ENCODE results near the gene SPDYE4. TPM values are rescaled to one million over a fixed set of nuclear protein-coding genes. Genes with fewer than 3 reads are reported as not detected.

Gene SPDYE4
- total RNA-seq, 4 donors from 2014 or later = not detected

GRCh38 chr17:8749616-8750015, 8.7 kb downstream of the SPDYE4 start:
- Histone ChIP-seq H3K4me3 (replicated peaks in 1 of 3) (no peak overlapping the region), H3K27me3 (no peaks in the 10 kb centered on the region), H3K4me1 (peaks cover 5 to 6% of the 10 kb centered on the region in 2 donors), H3K27ac (no peak overlapping the region), H3K36me3 (no peaks in the 10 kb centered on the region), H3K9me3 (no peaks in the 10 kb centered on the region)
- DNase-seq = no peak
- TF ChIP-seq CTCF (IDR thresholded peaks at IDR 0.05) (no peak), POLR2A (IDR thresholded peaks at IDR 0.05) (no peak)
- intact Hi-C loops (cut with DNase I) = loop anchor here (5.0 to 10.0 kb wide), 3 partner anchors 143 to 337 kb away; no protein-coding TSS in a partner anchor
- WGBS, 2 donors = 78 to 79% methylated on average over 3 of the region's 3 CpGs

GRCh38 chr17:8747742-8748141, 10.6 kb downstream of the SPDYE4 start:
- Histone ChIP-seq H3K4me1 (peaks cover 5 to 6% of the 10 kb centered on the region in 2 donors), H3K27me3 (no peaks in the 10 kb centered on the region), H3K4me3 (replicated peaks in 1 of 3) (no peak overlapping the region), H3K36me3 (no peaks in the 10 kb centered on the region), H3K27ac (no peak overlapping the region), H3K9me3 (no peaks in the 10 kb centered on the region)
- intact Hi-C loops (cut with DNase I) = loop anchor here (5.0 to 10.0 kb wide), 2 partner anchors 173 to 335 kb away; no protein-coding TSS in a partner anchor
- TF ChIP-seq CTCF (IDR thresholded peaks at IDR 0.05) (no peak), POLR2A (IDR thresholded peaks at IDR 0.05) (no peak)
- no peak for DNase-seq
- WGBS, 2 donors = 91 to 97% methylated on average over 3 of the region's 3 CpGs

- 17 to 22% methylated on average over 8 to 9 of the region's 9 CpGs for WGBS, 2 donors
- intact Hi-C loops (cut with DNase I) = loop anchor here (5.0 to 10.0 kb wide), 2 partner anchors 172 to 334 kb away; no protein-coding TSS in a partner anchor
- no peaks in the 10 kb centered on the region for H3K27me3 ChIP-seq
- no peaks in the 10 kb centered on the region for H3K36me3 ChIP-seq
- no peak for DNase-seq
- TF ChIP-seq CTCF (IDR thresholded peaks at IDR 0.05) (no peak), POLR2A (IDR thresholded peaks at IDR 0.05) (no peak)
- H3K4me1 ChIP-seq = peaks cover 5 to 6% of the 10 kb centered on the region in 2 donors
- no peak overlapping the region for H3K27ac ChIP-seq
- H3K9me3 ChIP-seq = no peaks in the 10 kb centered on the region
- peak overlapping the region in 1 of 3 donors; percentile 47 for H3K4me3 ChIP-seq (replicated peaks in 1 of 3)
Measured at GRCh38 chr17:8746501-8747236, 11.7 kb downstream of the SPDYE4 start.

GRCh38 chr17:8745586-8746500, 12.5 kb downstream of the SPDYE4 start:
- Histone ChIP-seq H3K27ac (peak overlapping the region in 1 of 3 donors; percentile 31), H3K4me3 (replicated peaks in 1 of 3) (peak overlapping the region in 2 of 3 donors; percentile 23 to 47), H3K9me3 (no peaks in the 10 kb centered on the region), H3K36me3 (no peaks in the 10 kb centered on the region), H3K27me3 (no peaks in the 10 kb centered on the region), H3K4me1 (peaks cover 5 to 6% of the 10 kb centered on the region in 2 donors)
- DNase-seq = peak; percentile 57 to 61
- intact Hi-C loops (cut with DNase I) = loop anchor here (5.0 to 10.0 kb wide), 2 partner anchors 171 to 334 kb away; no protein-coding TSS in a partner anchor
- 0 to 1% methylated on average over 2 to 45 of the region's 70 CpGs for WGBS, 2 donors
- TF ChIP-seq CTCF (IDR thresholded peaks at IDR 0.05) (peak; percentile 58 to 96 (median 86)), POLR2A (IDR thresholded peaks at IDR 0.05) (no peak)
